H1 (cell line): Measurements from ENCODE around the gene ZNF385B. TPM values are rescaled to one million over a fixed set of nuclear protein-coding genes. Genes with fewer than 3 reads are reported as not detected.

Source experiments
- CTCF ChIA-PET: fragments of 300-600 bp; sonication (Branson Sonifier 250); formaldehyde crosslinking; loops from one replicate; lab custom pipeline; 2021; ENCODE audit not compliant: partially characterized antibody; lab: Charles Lee
- POLR2A ChIA-PET: fragments of 300-600 bp; sonication (Branson Sonifier 250); formaldehyde crosslinking; loops from one replicate; lab custom pipeline; 2021; ENCODE audit warnings: inconsistent platforms; ENCODE audit not compliant: partially characterized antibody; lab: Charles Lee
- DNase-seq, 2 experiments: peaks; one replicate each; pipeline versions ENCODE4 v3.0.0 to v3.0.0-alpha.2; 2010 to 2022; ENCODE audit warnings: low spot score in 2 of 2, low read depth in 1 of 2, mixed read lengths in 1 of 2
- FAIRE-seq: peaks from 2 replicates; lab custom pipeline; 2011; peaks lifted over from hg19 to GRCh38; lab: Jason Lieb, UNC
- H2AFZ ChIP-seq: 2 replicates; pipeline ENCODE4 v1.8.1; 2012; ENCODE audit warnings: low read length, inconsistent platforms
- H2AK5ac ChIP-seq: 2 replicates; pipeline ENCODE4 v1.6.1; 2013; ENCODE audit warnings: low read depth, low read length
- H2BK120ac ChIP-seq: replicated peaks from 2 replicates; pipeline ENCODE3; 2013; ENCODE audit warnings: low read depth, low read length, inconsistent platforms
- H2BK12ac ChIP-seq: 2 replicates; pipeline ENCODE4 v1.6.1; 2013; ENCODE audit warnings: low read depth, low read length
- H2BK15ac ChIP-seq: 2 replicates; pipeline ENCODE4 v1.6.1; 2013; ENCODE audit warnings: low read length
- H2BK20ac ChIP-seq: 2 replicates; pipeline ENCODE4 v1.6.1; 2013; ENCODE audit warnings: low read length
- H2BK5ac ChIP-seq: 2 replicates; pipeline ENCODE4 v1.6.1; 2013; ENCODE audit warnings: low read depth, low read length
- H3K14ac ChIP-seq: 2 replicates; pipeline ENCODE4 v1.6.1; 2013; ENCODE audit warnings: inconsistent platforms; ENCODE audit not compliant: insufficient read length
- H3K18ac ChIP-seq: 2 replicates; pipeline ENCODE4 v1.6.1; 2013; ENCODE audit warnings: low read length; ENCODE audit errors: extremely low read depth
- H3K23ac ChIP-seq: 2 replicates; pipeline ENCODE4 v1.6.1; 2013; ENCODE audit warnings: inconsistent platforms; ENCODE audit not compliant: insufficient read length
- H3K23me2 ChIP-seq: 2 replicates; pipeline ENCODE4 v1.6.1; 2013; ENCODE audit warnings: low read depth, low read length
- H3K27ac ChIP-seq: 2 replicates; pipeline ENCODE4 v1.6.1; 2011; ENCODE audit warnings: low read depth, low read length, inconsistent platforms
- H3K27me3 ChIP-seq, 4 experiments: replicated peaks in 1 of 4; 1 replicate in 1 of 4; 2 replicates in 3 of 4; pipeline versions ENCODE4 v1.6.1 to v1.8.1; 2011 to 2013; ENCODE audit warnings: low read length in 3 of 4, mild to moderate bottlenecking in 3 of 4, inconsistent platforms in 2 of 4, mixed read lengths in 2 of 4, moderate library complexity in 1 of 4; ENCODE audit not compliant: control insufficient read depth in 3 of 4, insufficient read depth in 3 of 4; ENCODE audit errors: extremely low read depth in 1 of 4
- H3K36me3 ChIP-seq, 4 experiments: 2 replicates each; pipeline versions ENCODE4 v1.6.1 to v1.8.1; 2011 to 2013; ENCODE audit warnings: mild to moderate bottlenecking in 4 of 4, low read length in 3 of 4, moderate library complexity in 2 of 4, control low read depth in 1 of 4, inconsistent platforms in 1 of 4; ENCODE audit not compliant: insufficient read depth in 4 of 4, control insufficient read depth in 2 of 4
- H3K4ac ChIP-seq: replicated peaks from 2 replicates; pipeline ENCODE3; 2013; ENCODE audit warnings: low read length, low read depth, mixed read lengths, inconsistent platforms; ENCODE audit not compliant: insufficient read length
- H3K4me1 ChIP-seq, 4 experiments: replicated peaks in 1 of 4; 1 replicate in 1 of 4; 2 replicates in 3 of 4; pipeline versions ENCODE4 v1.6.1 to v1.8.1; 2011 to 2013; ENCODE audit warnings: low read length in 3 of 4, inconsistent platforms in 2 of 4, mixed read lengths in 1 of 4; ENCODE audit not compliant: insufficient read depth in 4 of 4, control insufficient read depth in 3 of 4
- H3K4me2 ChIP-seq, 2 experiments: 2 replicates each; pipeline versions ENCODE4 v1.6.1 to v1.8.1; 2011 to 2013; ENCODE audit warnings: low read depth in 2 of 2, low read length in 2 of 2, control low read depth in 1 of 2, inconsistent platforms in 1 of 2, mild to moderate bottlenecking in 1 of 2; ENCODE audit not compliant: insufficient read depth in 1 of 2
- H3K4me3 ChIP-seq, 4 experiments: fragments of 200-600, 300-600 bp in 1 of 4; sonication (generic), shearing (Covaris generic), sonication (Bioruptor Twin) in 1 of 4; 2 replicates each; pipeline versions ENCODE4 v1.5.1 to v1.8.1; 2011 to 2016; ENCODE audit warnings: low read length in 4 of 4, low read depth in 3 of 4, control low read depth in 2 of 4, inconsistent platforms in 2 of 4, mild to moderate bottlenecking in 2 of 4, mixed read lengths in 1 of 4, moderate library complexity in 1 of 4; ENCODE audit not compliant: insufficient read depth in 2 of 4; ENCODE audit errors: extremely low read depth in 1 of 4
- H3K56ac ChIP-seq: replicated peaks from 2 replicates; pipeline ENCODE3; 2013; ENCODE audit warnings: low read depth, mild to moderate bottlenecking, mixed read lengths, low read length, inconsistent platforms; ENCODE audit not compliant: insufficient read length
- H3K79me1 ChIP-seq: 2 replicates; pipeline ENCODE4 v1.6.1; 2013; ENCODE audit warnings: low read depth, low read length, control low read depth
- H3K79me2 ChIP-seq, 2 experiments: 2 replicates each; pipeline versions ENCODE4 v1.6.1 to v1.8.1; 2012 to 2013; ENCODE audit warnings: low read length in 2 of 2, mild to moderate bottlenecking in 2 of 2, inconsistent platforms in 1 of 2; ENCODE audit not compliant: insufficient read depth in 2 of 2, control insufficient read depth in 1 of 2
- H3K9ac ChIP-seq, 4 experiments: replicated peaks in 1 of 4; 1 replicate in 1 of 4; 2 replicates in 3 of 4; pipeline versions ENCODE4 v1.6.1 to v1.8.1; 2011 to 2013; ENCODE audit warnings: low read depth in 3 of 4, low read length in 3 of 4, control low read depth in 2 of 4, mild to moderate bottlenecking in 2 of 4, moderate library complexity in 2 of 4, inconsistent platforms in 1 of 4; ENCODE audit errors: extremely low read depth in 1 of 4
- H3K9me3 ChIP-seq, 2 experiments: 2 replicates each; pipeline versions ENCODE4 v1.6.1 to v1.8.1; 2012 to 2013; ENCODE audit warnings: mild to moderate bottlenecking in 2 of 2, moderate library complexity in 2 of 2, control low read depth in 1 of 2, inconsistent platforms in 1 of 2, low read depth in 1 of 2, low read length in 1 of 2, mixed read lengths in 1 of 2; ENCODE audit not compliant: insufficient read depth in 2 of 2
- H4K20me1 ChIP-seq, 2 experiments: replicated peaks in 1 of 2; 2 replicates each; pipeline versions ENCODE3 to v1.8.1; 2011 to 2013; ENCODE audit warnings: inconsistent platforms in 2 of 2, low read length in 2 of 2, mild to moderate bottlenecking in 1 of 2; ENCODE audit not compliant: insufficient read depth in 2 of 2, control insufficient read depth in 1 of 2
- H4K5ac ChIP-seq: 2 replicates; pipeline ENCODE4 v1.6.1; 2013; ENCODE audit warnings: low read length, low read depth, mixed read lengths, inconsistent platforms; ENCODE audit not compliant: insufficient read length
- H4K8ac ChIP-seq: 2 replicates; pipeline ENCODE4 v1.8.0; 2013; ENCODE audit warnings: mild to moderate bottlenecking, moderate library complexity, low read length, inconsistent platforms; ENCODE audit not compliant: insufficient read depth; ENCODE audit errors: extremely low read depth
- H4K91ac ChIP-seq: replicated peaks from 2 replicates; pipeline ENCODE3; 2013; ENCODE audit warnings: low read length, mixed read lengths, inconsistent platforms; ENCODE audit not compliant: insufficient read length
- CBX5 ChIP-seq: fragments of 300-800, 300-1000 bp; sonication (generic); IDR thresholded peaks from 2 replicates; pipeline ENCODE4 v1.7.1; 2016; ENCODE audit warnings: antibody characterized with exemption, low read length, low read depth
- GTF2F1 ChIP-seq: IDR thresholded peaks from 2 replicates; pipeline ENCODE4 v1.6.1; 2012; ENCODE audit warnings: low read depth, low read length, improper control_type of control experiment, borderline replicate concordance
- RAD21 ChIP-seq, 2 experiments: IDR thresholded peaks in 1 of 2; conservative IDR thresholded peaks in 1 of 2; 2 replicates each; pipeline ENCODE4 v1.6.1; 2011; ENCODE audit warnings: low read depth in 2 of 2, low read length in 2 of 2, improper control_type of control experiment in 1 of 2, inconsistent platforms in 1 of 2, mild to moderate bottlenecking in 1 of 2, moderate library complexity in 1 of 2
- SRF ChIP-seq: IDR thresholded peaks from 2 replicates; pipeline ENCODE4 v1.6.1; 2011; ENCODE audit warnings: mild to moderate bottlenecking, low read depth, low read length, moderate library complexity
- WGBS, 2 experiments: shearing (Covaris generic) in 1 of 2; methylation state at CpG; one replicate each; pipeline versions ENCODE4 v1.1.6 to v1.1.7; 2013 to 2015; ENCODE audit warnings: low lambda C conversion rate in 2 of 2, mixed read lengths in 2 of 2, inconsistent platforms in 1 of 2, low coverage in 1 of 2, missing lambda C conversion rate in 1 of 2; ENCODE audit not compliant: insufficient replicate concordance in 2 of 2, insufficient coverage in 1 of 2, insufficient read length in 1 of 2; ENCODE audit errors: extremely low coverage in 1 of 2, missing lambda C conversion rate in 1 of 2; 5-methylcytosine and 5-hydroxymethylcytosine counted together
- polyA plus RNA-seq, 7 experiments: library from polyadenylated mRNA; depleted of rRNA in 3 of 7; stranded (reverse) in 5 of 7; unstranded in 2 of 7; fragments of >200 nt in 5 of 7; fragments of 200-250 nt in 2 of 7; gene quantifications; 1 replicate in 5 of 7; 2 replicates in 1 of 7; 4 replicates in 1 of 7; pipeline versions ENCODE4 v1.2.1 to v1.2.3, GENCODE V29; 2011 to 2013; ENCODE audit warnings: missing spikeins in 2 of 7, mixed read lengths in 2 of 7
- total RNA-seq: library from RNA; stranded (reverse); fragmentation: NEBNext Ultra II Directional; extraction: Animal tissue kit (Norgen Biotek cat#: 25700); gene quantifications from 2 replicates; pipeline ENCODE4 v1.2.1, GENCODE V29; 2021

The ZNF385B gene
- total and polyA plus RNA-seq, 2 of the 8 experiments (the other 6 are each of a cell fraction or from before 2014, with no cell fraction given), result 1.1 to 3.7 TPM

GRCh38 chr2:179804206-179804605, 57.2 kb downstream of the ZNF385B start:
- no peak for TF ChIP-seq CBX5
- TF ChIP-seq RAD21 (IDR thresholded peaks at IDR 0.05 in 1 of 2, conservative IDR thresholded peaks at IDR 0.05 in 1 of 2; ENCODE audit: low read depth in 2 of 2, low read length in 2 of 2), result no peak
- no peak for TF ChIP-seq SRF
- TF ChIP-seq GTF2F1, result no peak
- TF ChIP-seq, all 59 proteins: peak for 0
- no peaks in the 10 kb centered on the region for H3K36me3 ChIP-seq
- ChIA-PET POLR2A (no interaction called here), CTCF (interaction anchor here (0.6 kb wide), 1 partner anchor 1759 kb away, joined by 3 read pairs; no protein-coding TSS in a partner anchor)
- H4K5ac ChIP-seq, result no peak overlapping the region
- H3K14ac ChIP-seq, result no peak overlapping the region
- no peak overlapping the region for H3K4ac ChIP-seq
- no peak overlapping the region for H2AFZ ChIP-seq
- H3K27me3 ChIP-seq, result no peaks in the 10 kb centered on the region
- WGBS, 2 experiments, result 93% methylated on average over 2 of the region's 2 CpGs; no CpG with 5 or more reads in 1 of the 2 experiments
- no peaks in the 10 kb centered on the region for H4K20me1 ChIP-seq
- H3K79me2 ChIP-seq, result no peaks in the 10 kb centered on the region
- peaks cover 0 to 6% (median 2%) of the 10 kb centered on the region in 4 experiments; a peak in 2 of 7 replicates for H3K4me1 ChIP-seq
- H3K4me3 ChIP-seq, result no peak overlapping the region
- no peak overlapping the region for H4K91ac ChIP-seq
- FAIRE-seq (no peak), DNase-seq (no peak)
- no peak overlapping the region for H3K23ac ChIP-seq
- H3K79me1 ChIP-seq, result no peaks in the 10 kb centered on the region
- no peak overlapping the region for H2BK5ac ChIP-seq
- H3K23me2 ChIP-seq, result no peaks in the 10 kb centered on the region
- H3K4me2 ChIP-seq, result no peak overlapping the region
- H2AK5ac ChIP-seq, result no peak overlapping the region
- no peak overlapping the region for H3K56ac ChIP-seq
- H2BK12ac ChIP-seq, result no peak overlapping the region
- H3K9me3 ChIP-seq, result no peaks in the 10 kb centered on the region
- H4K8ac ChIP-seq, result no peak overlapping the region
- no peak overlapping the region for H3K9ac ChIP-seq
- no peak overlapping the region for H3K27ac ChIP-seq
- no peak overlapping the region for H2BK20ac ChIP-seq
- no peak overlapping the region for H2BK15ac ChIP-seq
- H3K18ac ChIP-seq, result no peak overlapping the region
- no peak overlapping the region for H2BK120ac ChIP-seq
